ENCODE measurements around the gene SHC3.

Gene SHC3

GRCh38 chr9:89058906-89059305, 119.7 kb downstream of the SHC3 start:
- H3K4me3 ChIP-seq (ENCODE audit: low read depth, low read length) = no peak overlapping the region
- TF ChIP-seq CTCF (IDR thresholded peaks at IDR 0.05; ENCODE audit: borderline replicate concordance, insufficient read depth, low read depth, low read length) = no peak

- no peak for TF ChIP-seq CTCF (IDR thresholded peaks at IDR 0.05; ENCODE audit: borderline replicate concordance, insufficient read depth, low read depth, low read length)
- H3K4me3 ChIP-seq (ENCODE audit: low read depth, low read length) = no peak overlapping the region
Measured at GRCh38 chr9:89054865-89055495, 123.6 kb downstream of the SHC3 start.

GRCh38 chr9:89053301-89053700, 125.3 kb downstream of the SHC3 start:
- H3K4me3 ChIP-seq (ENCODE audit: low read depth, low read length) = no peak overlapping the region
- no peak for TF ChIP-seq CTCF (IDR thresholded peaks at IDR 0.05; ENCODE audit: borderline replicate concordance, insufficient read depth, low read depth, low read length)

- no peak overlapping the region for H3K4me3 ChIP-seq (ENCODE audit: low read depth, low read length)
- no peak for TF ChIP-seq CTCF (IDR thresholded peaks at IDR 0.05; ENCODE audit: borderline replicate concordance, insufficient read depth, low read depth, low read length)
Measured at GRCh38 chr9:89052470-89053097, 126.0 kb downstream of the SHC3 start.

- H3K4me3 ChIP-seq (ENCODE audit: low read depth, low read length) = no peak overlapping the region
- TF ChIP-seq CTCF (IDR thresholded peaks at IDR 0.05; ENCODE audit: borderline replicate concordance, insufficient read depth, low read depth, low read length) = no peak
Measured at GRCh38 chr9:89051421-89052025, 127.1 kb downstream of the SHC3 start.

GRCh38 chr9:89049646-89050045, 129.0 kb downstream of the SHC3 start:
- TF ChIP-seq CTCF (IDR thresholded peaks at IDR 0.05; ENCODE audit: borderline replicate concordance, insufficient read depth, low read depth, low read length) = no peak
- H3K4me3 ChIP-seq (ENCODE audit: low read depth, low read length) = no peak overlapping the region

- no peak overlapping the region for H3K4me3 ChIP-seq (ENCODE audit: low read depth, low read length)
- no peak for TF ChIP-seq CTCF (IDR thresholded peaks at IDR 0.05; ENCODE audit: borderline replicate concordance, insufficient read depth, low read depth, low read length)
Measured at GRCh38 chr9:89048616-89049015, 130.0 kb downstream of the SHC3 start.
